Measurements from ENCODE around the gene UFL1. TPM values are rescaled to one million over a fixed set of nuclear protein-coding genes. Genes with fewer than 3 reads are reported as not detected.
A peak's percentile ranks its signal among the peaks of the same experiment; 100 is the strongest.
"Not testable (repeated sequence)": the region's sequence is repeated elsewhere in the genome, so short reads cannot be mapped to it uniquely, and the experiment has no call there.

UFL1 gene
- polyA plus RNA-seq (ENCODE audit: insufficient read length in 12 of 12) = 10 to 100 TPM; 27.7 to 99.8 (median 34.7) TPM
- long read RNA-seq, donor 1, full-length matches to known transcripts = 2 of 2 reads
- long read RNA-seq, donor 1, partial matches to known transcripts = 0 of 2 reads
- long read RNA-seq, donor 1, other reads (novel, unspliced or antisense) = 0 of 2 reads
- long read RNA-seq, donor 2, full-length matches to known transcripts = 2 of 2 reads
- long read RNA-seq, donor 2, partial matches to known transcripts = 0 of 2 reads
- long read RNA-seq, donor 2, other reads (novel, unspliced or antisense) = 0 of 2 reads
- long read RNA-seq, donor 3 = 0 reads
- long read RNA-seq, donor 4, full-length matches to known transcripts = 1 of 1 reads
- long read RNA-seq, donor 4, partial matches to known transcripts = 0 of 1 reads
- long read RNA-seq, donor 4, other reads (novel, unspliced or antisense) = 0 of 1 reads
- long read RNA-seq, donor 5, full-length matches to known transcripts = 5 of 5 reads
- long read RNA-seq, donor 5, partial matches to known transcripts = 0 of 5 reads
- long read RNA-seq, donor 5, other reads (novel, unspliced or antisense) = 0 of 5 reads
- long read RNA-seq, donor 6, full-length matches to known transcripts = 2 of 2 reads
- long read RNA-seq, donor 6, partial matches to known transcripts = 0 of 2 reads
- long read RNA-seq, donor 6, other reads (novel, unspliced or antisense) = 0 of 2 reads
- long read RNA-seq, donor 7, full-length matches to known transcripts = 2 of 2 reads
- long read RNA-seq, donor 7, partial matches to known transcripts = 0 of 2 reads
- long read RNA-seq, donor 7, other reads (novel, unspliced or antisense) = 0 of 2 reads
- long read RNA-seq, donor 8, full-length matches to known transcripts = 2 of 2 reads
- long read RNA-seq, donor 8, partial matches to known transcripts = 0 of 2 reads
- long read RNA-seq, donor 8, other reads (novel, unspliced or antisense) = 0 of 2 reads
- long read RNA-seq, donor 9, full-length matches to known transcripts = 1 of 7 reads
- long read RNA-seq, donor 9, partial matches to known transcripts = 6 of 7 reads
- long read RNA-seq, donor 9, other reads (novel, unspliced or antisense) = 0 of 7 reads
- long read RNA-seq, donor 10, full-length matches to known transcripts = 3 of 12 reads
- long read RNA-seq, donor 10, partial matches to known transcripts = 9 of 12 reads
- long read RNA-seq, donor 10, other reads (novel, unspliced or antisense) = 0 of 12 reads
- long read RNA-seq, donor 11, full-length matches to known transcripts = 2 of 19 reads
- long read RNA-seq, donor 11, partial matches to known transcripts = 17 of 19 reads
- long read RNA-seq, donor 11, other reads (novel, unspliced or antisense) = 0 of 19 reads

DNA sequence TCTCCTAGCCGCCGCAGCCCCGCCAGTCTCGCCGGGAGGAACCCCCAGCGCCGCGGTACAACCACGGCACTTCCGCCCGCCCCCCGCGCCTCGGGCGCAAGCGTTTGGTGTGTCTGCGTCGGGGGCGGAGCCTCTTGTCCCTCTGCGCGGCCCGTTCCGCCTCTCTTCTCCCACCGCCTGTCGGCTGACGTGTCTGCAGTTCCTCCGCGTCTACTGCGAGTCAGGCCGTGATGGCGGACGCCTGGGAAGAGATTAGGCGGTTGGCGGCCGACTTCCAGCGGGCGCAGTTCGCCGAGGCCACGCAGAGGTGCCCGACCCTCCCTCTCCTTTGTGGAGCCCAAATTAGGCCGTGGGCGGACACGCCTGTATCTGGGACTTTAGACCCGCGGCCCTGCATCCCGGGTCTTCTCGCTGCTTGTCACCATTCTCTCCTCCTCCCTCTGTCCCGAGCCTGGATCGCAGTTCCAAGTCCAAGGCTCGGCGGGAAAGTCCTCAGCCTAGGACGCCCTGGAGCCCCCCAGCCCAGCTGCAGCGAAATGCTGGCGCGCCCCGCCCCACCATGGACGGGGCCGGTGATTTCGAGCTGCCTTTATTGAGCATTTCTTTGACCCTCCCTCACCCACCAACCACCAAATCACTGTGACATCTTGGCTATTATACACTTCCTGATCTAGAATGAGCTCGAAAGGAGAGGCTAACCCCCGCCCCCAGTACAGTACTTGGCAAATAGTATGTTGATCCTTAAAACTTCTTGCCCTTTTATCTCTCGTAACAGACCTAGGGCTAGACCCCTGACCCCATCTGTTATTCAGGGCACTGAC is at the start of gene UFL1:
UFL1 (plus strand) TSS at position 163 of the 821 bp plus-strand sequence; CDS start at position 231, 68 bp downstream.
- peak; percentile 94 for DNase-seq

DNA sequence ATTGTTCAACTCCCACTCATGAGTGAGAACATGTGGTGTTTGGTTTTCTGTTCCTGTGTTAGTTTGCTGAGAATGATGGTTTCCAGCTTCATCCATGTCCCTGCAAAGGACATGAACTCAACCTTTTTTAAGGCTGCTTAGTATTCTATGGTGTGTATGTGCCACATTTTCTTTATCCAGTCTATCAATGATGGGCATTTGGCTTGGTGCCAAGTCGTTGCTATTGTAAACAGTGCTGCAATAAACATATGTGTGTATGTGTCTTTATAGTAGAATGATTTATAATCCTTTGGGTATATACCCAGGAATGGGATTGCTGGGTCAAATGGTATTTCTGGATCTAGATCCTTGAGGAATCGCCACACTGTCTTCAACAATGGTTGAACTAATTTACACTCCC is 49.3 kb upstream of the UFL1 start:
- DNase-seq = not testable (repeated sequence)

DNA sequence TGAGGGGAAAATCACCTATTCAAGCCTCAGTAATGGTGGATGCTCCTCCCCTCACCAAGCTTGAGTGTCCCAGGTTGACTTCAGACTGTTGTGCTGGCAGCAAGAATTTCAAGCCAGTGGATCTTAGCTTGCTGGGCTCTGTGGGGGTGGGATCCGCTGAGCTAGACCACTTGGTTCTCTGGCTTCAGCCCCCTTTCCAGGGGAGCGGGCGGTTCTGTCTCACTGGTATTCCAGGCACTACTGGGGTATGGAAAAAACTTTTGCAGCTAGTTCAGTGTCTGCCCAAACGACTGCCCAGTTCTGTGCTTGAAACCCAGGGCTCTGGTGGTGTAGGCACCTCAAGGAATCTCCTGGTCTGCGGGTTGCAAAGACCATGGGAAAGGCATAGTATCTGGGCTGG is 42.9 kb upstream of the UFL1 start:
- DNase-seq = no peak

DNA sequence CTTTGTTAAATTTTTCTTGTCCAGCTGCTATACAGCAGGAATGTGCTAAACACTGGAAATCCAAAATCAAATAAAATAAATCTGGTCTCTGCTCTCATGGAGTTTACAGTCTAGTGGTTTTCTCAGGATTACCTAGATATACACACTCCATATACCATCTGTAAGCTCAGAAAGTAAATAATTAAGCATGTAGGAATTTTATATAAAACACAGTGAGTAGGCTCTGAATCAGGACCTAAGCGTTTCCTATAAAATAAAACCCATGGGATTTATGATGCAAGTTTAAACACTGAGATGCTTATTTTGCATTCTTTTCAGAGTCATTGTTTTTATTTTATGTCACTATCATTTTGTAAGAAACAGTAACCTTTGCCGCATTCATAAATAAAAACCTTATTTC is 29.7 kb upstream of the UFL1 start:
- no peak for DNase-seq

DNA sequence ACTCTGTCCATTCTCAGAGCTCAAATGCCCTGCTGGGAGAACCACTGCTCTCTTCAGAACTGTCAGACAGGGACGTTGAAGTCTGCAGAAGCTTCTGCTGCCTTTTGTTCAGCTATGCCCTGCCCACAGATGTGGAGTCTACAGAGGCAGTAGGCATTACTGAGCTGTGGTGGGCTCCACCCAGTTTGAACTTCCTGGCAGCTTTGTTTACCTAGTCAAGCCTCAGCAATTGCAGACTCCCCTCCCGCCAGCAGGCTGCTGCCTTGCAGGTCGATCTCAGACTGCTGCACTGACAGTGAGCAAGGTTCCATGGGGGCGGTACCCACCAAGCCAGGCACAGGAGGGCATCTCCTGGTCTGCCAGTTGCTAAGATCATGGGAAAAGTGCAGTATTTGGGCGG is 21.8 kb upstream of the UFL1 start:
- no peak for DNase-seq

DNA sequence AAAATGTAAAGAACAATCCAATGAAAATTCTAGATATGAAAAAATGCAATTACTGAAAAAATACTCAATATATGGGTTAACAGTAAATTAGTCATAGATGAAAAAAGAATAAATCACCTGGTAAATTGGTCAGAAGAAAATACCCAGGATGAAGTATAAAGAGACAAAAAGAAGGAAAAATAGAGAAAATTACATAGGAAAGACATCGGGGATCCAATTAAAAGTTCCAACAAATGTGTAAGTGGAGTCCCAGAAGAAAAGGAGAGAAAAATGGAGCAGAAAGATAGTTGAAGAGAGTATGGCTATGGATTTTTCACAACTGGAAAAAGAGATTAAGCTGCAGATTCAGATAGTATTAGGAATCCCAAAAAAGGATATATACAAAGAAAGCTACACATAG is 18.7 kb upstream of the UFL1 start:
- DNase-seq = no peak

DNA sequence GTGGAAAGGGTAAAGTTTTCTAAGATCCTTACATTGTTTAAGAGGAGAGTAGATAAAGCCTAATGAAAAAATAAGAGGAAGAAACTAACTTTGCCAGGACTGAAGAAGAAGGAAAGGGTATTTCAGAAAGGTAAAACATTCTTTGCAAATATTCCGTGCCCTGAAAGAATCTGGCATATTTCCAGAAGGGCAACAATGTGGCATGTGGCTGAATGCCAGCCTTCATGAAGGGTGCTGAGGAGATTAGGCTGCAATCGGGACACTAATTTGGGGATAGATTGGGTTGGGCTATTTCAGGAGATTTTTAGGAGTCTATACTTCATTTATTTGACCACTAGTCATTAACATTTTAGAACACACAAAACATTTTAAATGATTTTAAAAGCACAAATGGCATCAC is 16.2 kb upstream of the UFL1 start:
- DNase-seq = no peak

DNA sequence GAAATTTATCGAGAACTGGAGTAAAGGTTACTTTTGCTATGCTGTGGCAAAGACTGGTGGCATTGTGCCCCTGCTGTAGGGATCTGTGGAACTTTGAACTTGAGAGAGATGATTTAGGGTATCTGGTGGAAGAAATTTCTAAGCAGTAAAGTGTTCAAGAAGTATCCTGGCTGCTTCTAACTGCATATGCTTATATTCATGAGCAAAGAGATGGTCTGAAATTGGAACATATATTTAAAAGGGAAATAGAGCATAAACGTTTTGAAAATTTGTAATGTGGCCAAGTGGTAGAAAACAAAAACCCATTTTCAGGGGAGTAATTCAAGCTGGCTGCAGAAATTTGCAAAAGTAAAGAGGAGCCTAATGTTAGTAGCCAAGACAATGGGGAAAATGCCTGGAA is 12.3 kb upstream of the UFL1 start:
- no peak for DNase-seq

DNA sequence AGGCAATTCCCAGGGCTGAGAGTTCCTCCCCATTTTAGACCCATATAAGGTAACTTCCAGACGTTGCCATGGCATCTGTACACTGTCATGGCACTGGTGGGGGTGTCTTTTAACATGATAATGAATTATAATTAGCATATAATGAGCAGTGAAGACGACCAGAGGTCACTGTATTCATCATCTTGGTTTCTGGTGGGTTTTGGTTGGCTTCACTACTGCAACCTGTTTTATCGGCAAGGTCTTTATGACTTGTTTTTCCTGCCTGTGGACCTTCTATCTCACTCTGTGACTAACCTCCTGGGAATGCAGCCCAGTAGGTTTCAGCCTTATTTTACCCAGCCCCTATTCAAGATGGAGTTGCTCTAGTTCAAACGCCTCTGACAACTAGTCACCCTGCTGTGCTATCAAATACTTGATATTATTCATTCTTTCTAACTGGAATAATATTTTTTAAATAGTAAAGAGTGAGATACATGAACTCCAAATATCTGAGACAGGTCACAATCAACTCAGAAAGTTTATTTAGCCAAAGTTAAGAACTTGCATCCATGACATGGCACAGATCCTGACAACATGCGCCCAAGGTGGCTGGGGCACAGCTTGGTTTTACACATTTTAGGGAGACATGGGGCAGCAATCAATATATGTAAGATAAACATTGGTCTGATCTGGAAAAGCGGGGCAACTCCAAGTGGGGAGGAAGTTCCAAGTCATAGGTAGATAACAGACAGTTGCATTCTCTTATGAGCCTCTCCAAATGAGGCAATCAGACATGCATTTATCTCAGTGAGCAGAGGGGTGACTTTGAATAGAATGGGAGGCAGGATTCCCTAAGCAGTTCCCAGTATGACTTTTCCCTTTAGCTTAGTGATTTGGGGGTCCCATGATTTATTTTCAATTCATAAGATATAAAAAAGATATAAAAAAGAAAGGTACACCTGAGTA is 1.2 kb upstream of the UFL1 start:
- DNase-seq = peak; percentile 3

DNA sequence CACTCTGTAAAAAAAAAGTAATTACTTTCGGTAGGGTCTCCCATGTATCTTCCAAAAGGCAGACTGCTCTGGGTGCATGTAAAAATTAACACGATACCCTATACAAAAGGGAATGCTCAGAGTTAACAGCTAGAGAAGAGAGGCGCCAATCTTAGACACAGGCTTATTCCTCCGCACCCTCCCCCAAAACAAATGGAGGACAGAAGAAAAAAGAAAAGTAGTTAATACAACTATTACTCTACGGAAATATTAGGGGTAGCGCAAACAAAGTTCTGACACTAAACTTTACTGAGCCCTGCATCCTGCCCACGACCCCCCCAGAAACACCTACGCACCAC is 331 bp upstream of the UFL1 start:
- no peak for DNase-seq

DNA sequence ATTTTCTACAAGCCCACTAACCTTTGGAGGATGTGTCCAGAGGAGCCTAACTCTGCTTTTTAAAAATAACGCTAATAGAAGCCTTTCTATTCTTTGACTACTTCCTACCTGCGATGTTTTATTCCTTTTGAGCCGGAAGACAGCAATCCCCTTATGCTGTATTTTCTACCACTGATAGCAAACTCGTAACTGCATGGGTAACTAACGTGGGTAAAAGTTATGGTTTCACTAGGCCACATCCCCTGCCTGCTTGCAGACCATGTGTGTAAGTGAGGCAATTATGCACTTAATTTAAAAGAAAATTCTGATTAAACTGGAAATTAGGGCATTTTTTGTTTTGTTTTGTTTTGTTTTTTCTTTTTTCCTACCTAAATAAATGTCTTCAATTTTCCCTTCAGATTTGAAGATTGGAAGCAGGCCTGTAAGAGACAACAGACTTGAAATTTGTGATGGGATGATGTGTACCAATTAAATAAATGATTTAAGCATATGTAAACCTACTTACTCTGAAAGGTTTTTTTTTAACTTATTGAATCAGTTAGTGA is 931 bp downstream of the UFL1 start:
- peak; percentile 56 for DNase-seq

DNA sequence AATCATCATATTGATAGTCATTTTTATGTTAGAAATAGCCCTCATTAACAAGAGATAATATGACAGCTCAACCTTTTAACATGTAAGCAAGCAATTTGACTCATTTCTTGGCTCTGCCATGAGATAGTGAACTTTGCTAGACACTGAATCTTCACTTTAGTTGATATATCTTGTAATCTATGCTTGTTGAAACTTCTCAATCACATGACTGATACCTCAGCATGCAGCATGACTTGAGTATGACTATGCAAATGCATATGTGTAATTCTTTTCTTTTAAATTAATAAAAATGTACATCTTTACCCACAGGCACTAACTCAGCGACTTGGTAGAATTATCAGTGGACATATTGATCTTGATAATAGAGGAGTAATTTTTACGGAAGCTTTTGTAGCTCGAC is 6.6 kb downstream of the UFL1 start:
- no peak for DNase-seq

DNA sequence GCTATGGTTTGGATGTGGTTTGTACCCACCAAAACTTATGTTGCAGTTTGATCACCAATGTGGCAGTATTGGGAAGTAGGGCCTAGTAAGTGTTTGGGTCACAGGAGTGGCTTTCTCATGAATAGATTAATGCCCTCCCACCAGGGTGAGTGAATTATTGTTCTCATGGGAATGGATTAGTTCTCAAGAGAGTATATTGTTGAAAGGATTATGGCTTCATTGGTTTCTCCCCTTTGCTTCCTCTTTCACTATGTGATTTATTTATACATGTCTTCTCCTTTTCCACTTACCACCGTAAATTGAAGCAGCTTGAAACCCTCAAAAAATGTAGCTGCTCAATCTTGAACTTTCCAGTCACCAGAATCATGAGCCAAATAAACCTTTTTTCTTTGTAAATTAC is 10.8 kb downstream of the UFL1 start:
- no peak for DNase-seq

DNA sequence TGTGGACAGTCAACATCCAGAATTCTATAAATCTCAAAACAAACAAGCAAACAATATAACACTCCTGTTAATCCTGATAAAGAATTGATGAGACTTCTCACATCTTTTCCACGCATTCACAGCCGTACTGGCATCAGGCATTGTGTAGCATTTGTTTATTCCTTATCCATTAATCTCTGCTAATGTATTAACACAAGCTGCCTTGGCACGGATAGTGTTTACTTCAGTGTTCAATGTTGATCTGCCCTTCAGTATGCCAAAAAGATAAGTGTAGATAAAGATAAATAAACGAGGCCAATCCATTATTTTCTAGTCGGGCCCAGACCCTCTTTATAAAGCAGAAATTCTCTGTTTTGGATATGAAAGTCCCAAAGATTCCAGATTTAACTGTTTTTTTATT is 16.1 kb downstream of the UFL1 start:
- DNase-seq = no peak

DNA sequence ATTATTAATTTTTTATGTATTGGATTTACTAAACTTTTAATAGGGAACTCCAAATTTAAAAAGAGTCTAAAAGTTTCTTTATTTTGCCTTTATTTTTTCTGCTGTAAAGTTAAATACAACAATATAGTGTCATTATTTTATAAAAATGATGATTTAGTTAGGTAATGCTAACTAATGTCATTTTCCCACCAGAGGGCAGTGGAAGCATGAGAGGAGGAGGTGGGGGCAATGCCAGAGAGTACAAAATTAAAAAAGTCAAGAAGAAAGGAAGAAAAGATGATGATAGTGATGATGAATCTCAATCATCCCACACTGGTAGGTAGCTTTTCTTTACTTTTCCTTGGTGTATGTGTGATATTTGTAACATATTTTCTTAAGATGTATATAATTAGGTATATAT is 21.1 kb downstream of the UFL1 start:
- no peak for DNase-seq

DNA sequence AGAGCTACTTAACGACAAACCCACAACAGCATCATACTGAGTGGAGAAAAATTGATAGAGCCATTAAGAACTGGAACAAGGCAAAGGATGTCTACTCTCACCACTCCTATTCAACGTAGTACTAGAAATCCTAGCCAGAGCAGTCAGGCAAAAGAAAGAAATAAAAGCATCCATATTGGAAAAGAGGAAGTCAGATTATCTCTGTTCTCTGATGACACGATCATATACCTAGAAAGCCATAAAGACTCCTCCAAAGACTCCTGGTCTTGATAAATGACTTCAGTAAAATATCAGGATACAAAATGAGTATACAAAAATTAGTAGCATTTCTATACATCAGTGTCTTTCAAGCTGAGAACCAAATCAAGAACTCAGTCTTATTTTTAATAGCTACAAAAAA is 24.3 kb downstream of the UFL1 start:
- DNase-seq = no peak

DNA sequence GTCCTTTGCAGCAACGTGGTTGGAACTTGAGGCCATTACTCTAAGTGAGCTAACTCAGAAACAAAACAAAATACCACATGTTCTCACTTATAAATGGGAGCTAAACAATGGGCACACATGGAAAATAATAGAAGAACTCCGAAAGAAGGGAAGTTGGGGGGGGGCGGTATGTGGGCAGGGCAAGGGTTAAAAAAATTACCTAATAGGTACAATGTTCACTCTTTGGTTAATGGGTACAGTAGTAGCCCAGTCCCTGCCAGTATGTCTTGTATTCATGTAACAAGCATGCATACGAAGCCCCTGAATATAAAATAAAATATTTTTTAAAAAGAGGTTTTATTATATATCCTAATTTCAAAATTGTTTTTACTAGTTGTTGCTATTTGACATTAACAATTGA is 26.0 kb downstream of the UFL1 start:
- no peak for DNase-seq

DNA sequence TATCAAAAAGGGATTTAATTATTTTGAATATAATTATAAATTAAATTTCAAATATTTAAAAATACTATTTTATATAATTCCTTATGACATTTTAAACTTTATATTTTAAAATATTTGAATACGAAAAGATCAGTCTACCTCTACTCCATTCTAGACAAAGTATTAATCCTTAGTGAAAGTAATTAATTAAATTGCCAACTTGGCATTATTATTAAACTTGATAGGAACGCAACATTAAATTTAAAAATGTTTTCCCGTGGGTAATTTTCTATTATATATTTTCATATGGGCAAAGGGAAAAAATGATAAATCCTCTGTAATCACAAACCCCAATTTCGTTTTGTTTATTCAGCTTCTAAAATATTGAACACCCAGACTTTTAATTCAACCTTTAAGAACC is 33.0 kb downstream of the UFL1 start:
- no peak for DNase-seq

DNA sequence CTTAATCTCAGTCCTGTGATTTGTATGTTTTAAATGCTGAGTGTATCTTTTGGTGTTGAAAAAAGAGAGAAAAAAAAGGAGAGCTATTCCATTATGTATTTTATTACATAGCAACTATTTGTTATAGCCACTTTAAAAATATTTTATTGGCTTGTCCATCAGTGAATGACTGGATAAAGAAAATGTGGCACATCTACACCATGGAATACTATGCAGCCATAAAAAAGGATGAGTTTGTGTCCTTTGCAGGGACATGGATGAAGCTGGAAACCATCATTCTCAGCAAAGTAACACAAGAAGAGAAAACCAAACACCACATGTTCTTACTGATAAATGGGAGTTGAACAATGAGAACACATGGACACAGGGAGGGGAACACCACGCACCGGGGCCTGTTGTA is 38.1 kb downstream of the UFL1 start:
- DNase-seq = not testable (repeated sequence)

DNA sequence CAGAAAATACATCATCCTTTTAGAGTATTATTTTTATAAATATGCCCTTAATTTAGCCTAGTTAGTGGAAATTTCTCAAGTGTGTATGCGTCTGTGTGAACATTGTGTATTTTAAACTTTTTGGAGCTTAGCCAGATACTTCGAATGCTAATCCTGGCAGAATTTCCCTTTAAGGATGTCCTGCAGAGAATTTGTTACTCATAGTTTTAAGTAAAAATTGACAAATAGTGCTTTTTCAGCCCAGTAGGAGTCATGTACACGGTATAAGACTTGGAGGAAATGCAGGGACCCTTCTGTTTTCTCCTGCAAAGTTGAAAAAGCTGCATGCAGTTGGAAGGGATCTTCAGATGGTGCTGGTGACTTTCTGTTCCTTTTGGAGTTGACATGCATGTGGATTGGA is 41.3 kb downstream of the UFL1 start, which contains the start of gene FHL5:
FHL5 (plus strand) TSS at position 243 of the 400 bp plus-strand sequence. CDS start 40,486 bp downstream, outside the sequence.
- no peak for DNase-seq

Measured in muscle of arm (tissue), 14 donors.